ENCODE results near the gene RAE1.

DNA sequence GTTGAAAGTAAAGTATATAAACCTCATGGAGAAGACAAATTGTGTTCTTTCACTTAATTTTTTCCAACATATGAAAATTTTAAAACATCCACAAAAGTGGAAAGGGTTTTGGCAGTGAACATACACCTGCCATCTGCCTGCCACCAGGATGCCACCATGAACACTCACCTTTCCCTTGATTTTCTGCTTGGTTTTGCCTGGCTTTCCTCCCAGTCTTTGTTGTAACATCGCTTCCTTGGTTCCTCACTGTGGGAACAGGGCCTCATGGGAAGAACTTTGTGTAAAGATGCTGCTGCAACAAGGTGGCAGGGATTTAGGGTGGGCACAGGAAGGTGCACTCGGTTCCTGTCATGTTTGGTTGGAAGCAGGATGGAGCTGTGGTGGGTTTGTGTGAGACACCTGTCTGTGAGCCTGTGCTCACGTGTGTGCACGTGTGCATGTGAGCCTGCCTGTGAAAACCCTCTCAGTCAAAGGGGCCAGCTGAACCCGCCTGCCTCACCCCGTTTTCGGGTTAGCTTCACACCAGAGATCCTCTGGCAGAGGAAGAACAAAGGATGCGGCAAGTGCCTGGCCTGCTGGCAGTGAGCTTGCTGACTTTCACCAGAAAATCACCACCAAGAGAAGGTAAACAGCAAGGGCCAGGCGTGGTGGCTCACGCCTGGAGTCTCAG lies 29.2 kb downstream of the RAE1 start:
- TF ChIP-seq CTCF (conservative IDR thresholded peaks at IDR 0.05; ENCODE audit: low read depth in 2 of 2), result no peak
- no peak for TF ChIP-seq REST (IDR thresholded peaks at IDR 0.05; ENCODE audit: unreplicated experiment)
- no peak for TF ChIP-seq JUNB (IDR thresholded peaks at IDR 0.05; ENCODE audit: unreplicated experiment)
- TF ChIP-seq POLR2AphosphoS5 (IDR thresholded peaks at IDR 0.05; ENCODE audit: low read depth), result no peak
- TF ChIP-seq EZH2 (IDR thresholded peaks at IDR 0.05; ENCODE audit: low read depth, unreplicated experiment), result no peak
